DND-41 (cell line): ENCODE measurements around the gene ALOX12.
A peak's percentile ranks its signal among the peaks of the same experiment; 100 is the strongest.
"Not testable (repeated sequence)": the region's sequence is repeated elsewhere in the genome, so short reads cannot be mapped to it uniquely, and the experiment has no call there.

Experiments
- ATAC-seq: fragments of 200-7000 bp; cut with Tn5 transposase; 3 replicates; pipeline ENCODE4 v1.9.1; 2021; ENCODE audit warnings: low read depth; ENCODE audit not compliant: insufficient read depth
- DNase-seq: peaks from one replicate; pipeline ENCODE4 v3.0.0-alpha.2; 2020
- H2AFZ ChIP-seq: 2 replicates; pipeline ENCODE4 v1.6.0; 2012; ENCODE audit warnings: low read depth, low read length
- H3K27ac ChIP-seq: 2 replicates; pipeline ENCODE4 v1.5.1; 2012; ENCODE audit warnings: low read length, inconsistent platforms
- H3K27me3 ChIP-seq: fragments of 200-600 bp; sonication (generic); 2 replicates; pipeline ENCODE4 v1.6.0; 2012; ENCODE audit warnings: low read length, mild to moderate bottlenecking, inconsistent platforms; ENCODE audit not compliant: insufficient read depth, poor library complexity
- H3K36me3 ChIP-seq: 2 replicates; pipeline ENCODE4 v1.5.1; 2012; ENCODE audit warnings: low read length, inconsistent platforms; ENCODE audit not compliant: insufficient read depth
- H3K4me1 ChIP-seq: 2 replicates; pipeline ENCODE4 v1.5.1; 2012; ENCODE audit warnings: mild to moderate bottlenecking, low read length; ENCODE audit not compliant: insufficient read depth
- H3K4me2 ChIP-seq: 2 replicates; pipeline ENCODE4 v1.6.0; 2012; ENCODE audit warnings: mild to moderate bottlenecking, moderate library complexity, low read length, inconsistent platforms; ENCODE audit not compliant: insufficient read depth
- H3K4me3 ChIP-seq, 2 experiments: fragments of 200-600 bp in 1 of 2; shearing (Covaris generic) in 1 of 2; 2 replicates each; pipeline ENCODE4 v1.5.1; 2012 to 2016; ENCODE audit warnings: inconsistent platforms in 2 of 2, low read length in 2 of 2, mild to moderate bottlenecking in 2 of 2, low read depth in 1 of 2, moderate library complexity in 1 of 2
- H3K79me2 ChIP-seq: 2 replicates; pipeline ENCODE4 v1.6.0; 2012; ENCODE audit warnings: low read length, inconsistent platforms; ENCODE audit not compliant: insufficient read depth
- H3K9ac ChIP-seq: 2 replicates; pipeline ENCODE4 v1.6.0; 2012; ENCODE audit warnings: low read depth, mild to moderate bottlenecking, inconsistent platforms, low read length, moderate library complexity
- H3K9me3 ChIP-seq: 2 replicates; pipeline ENCODE4 v1.5.1; 2012; ENCODE audit warnings: low read length, moderate library complexity, mild to moderate bottlenecking, inconsistent platforms; ENCODE audit not compliant: insufficient read depth, severe bottlenecking
- H4K20me1 ChIP-seq: 2 replicates; pipeline ENCODE4 v1.6.0; 2012; ENCODE audit warnings: low read length; ENCODE audit not compliant: insufficient read depth
- CTCF ChIP-seq: IDR thresholded peaks from 2 replicates; pipeline ENCODE4 v1.5.1; 2012; ENCODE audit warnings: borderline replicate concordance, low read length, moderate library complexity, mild to moderate bottlenecking; ENCODE audit not compliant: poor library complexity, severe bottlenecking; ENCODE audit errors: extremely low read depth
- EZH2 ChIP-seq: IDR thresholded peaks from 3 replicates; pipeline ENCODE4 v1.6.1; 2012; ENCODE audit warnings: borderline replicate concordance, low read depth, mild to moderate bottlenecking, moderate library complexity, low read length, inconsistent platforms; ENCODE audit not compliant: severe bottlenecking

ALOX12 gene

DNA sequence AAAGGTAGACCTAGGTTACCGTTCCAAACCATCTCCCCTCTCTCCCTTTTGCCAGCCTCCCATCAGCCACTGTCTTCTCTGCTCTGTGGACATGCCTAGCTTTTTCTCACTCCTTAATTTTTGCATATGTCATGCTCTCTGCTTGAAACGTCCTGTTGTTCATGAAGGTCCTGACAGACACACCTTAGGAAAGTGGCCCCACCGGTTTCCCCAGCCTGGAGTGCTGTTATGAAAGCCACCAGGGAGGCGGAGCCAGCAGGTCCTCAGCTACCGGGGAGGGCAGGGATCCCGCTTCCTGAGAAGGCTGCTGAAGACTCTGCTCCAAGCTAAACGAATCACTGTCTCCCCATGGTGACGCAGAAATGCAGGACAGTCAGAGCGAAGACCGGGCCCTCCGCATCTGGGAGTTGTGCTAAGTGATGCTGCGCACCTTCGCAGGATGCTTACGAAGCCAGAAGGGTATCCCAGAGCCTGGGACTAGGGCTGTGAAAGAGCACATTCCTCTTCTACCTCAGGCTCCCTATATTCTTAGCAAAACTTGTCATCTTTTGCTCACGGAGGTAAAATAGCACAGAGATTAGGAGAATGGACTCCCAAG lies 50.4 kb downstream of the ALOX12 start:
- no peak overlapping the region for H3K27ac ChIP-seq
- ATAC-seq (0 out of 3 replicates have a peak, but pooled peaks have one; percentile 26), DNase-seq (no peak)
- H3K27me3 ChIP-seq: peaks cover 12% of the 10 kb centered on the region
- peak overlapping the region; percentile 13; the same call in 1 of the 2 replicates for H3K4me2 ChIP-seq
- no peak overlapping the region for H3K4me3 ChIP-seq
- no peak overlapping the region for H2AFZ ChIP-seq
- no peaks in the 10 kb centered on the region for H3K36me3 ChIP-seq
- no peaks in the 10 kb centered on the region for H4K20me1 ChIP-seq
- no peaks in the 10 kb centered on the region for H3K79me2 ChIP-seq
- peaks cover 9% of the 10 kb centered on the region for H3K4me1 ChIP-seq
- no peaks in the 10 kb centered on the region for H3K9me3 ChIP-seq
- no peak overlapping the region for H3K9ac ChIP-seq
- TF ChIP-seq CTCF (no peak), EZH2 (no peak)

- H3K36me3 ChIP-seq, ATAC-seq, H4K20me1 ChIP-seq, H3K9ac ChIP-seq, H2AFZ ChIP-seq, H3K27ac ChIP-seq, H3K4me1 ChIP-seq, H3K9me3 ChIP-seq, H3K79me2 ChIP-seq, H3K4me2 ChIP-seq, H3K4me3 ChIP-seq, DNase-seq: not testable (repeated sequence)
- peaks cover 12% of the 10 kb centered on the region for H3K27me3 ChIP-seq
Measured at GRCh38 chr17:7046725-7047397, 51.0 kb downstream of the ALOX12 start.

- no peak overlapping the region for H3K4me2 ChIP-seq
- H3K9ac ChIP-seq: no peak overlapping the region
- no peak for TF ChIP-seq CTCF
- TF ChIP-seq EZH2: no peak
Measured at GRCh38 chr17:7047566-7047965, 51.7 kb downstream of the ALOX12 start.

DNA sequence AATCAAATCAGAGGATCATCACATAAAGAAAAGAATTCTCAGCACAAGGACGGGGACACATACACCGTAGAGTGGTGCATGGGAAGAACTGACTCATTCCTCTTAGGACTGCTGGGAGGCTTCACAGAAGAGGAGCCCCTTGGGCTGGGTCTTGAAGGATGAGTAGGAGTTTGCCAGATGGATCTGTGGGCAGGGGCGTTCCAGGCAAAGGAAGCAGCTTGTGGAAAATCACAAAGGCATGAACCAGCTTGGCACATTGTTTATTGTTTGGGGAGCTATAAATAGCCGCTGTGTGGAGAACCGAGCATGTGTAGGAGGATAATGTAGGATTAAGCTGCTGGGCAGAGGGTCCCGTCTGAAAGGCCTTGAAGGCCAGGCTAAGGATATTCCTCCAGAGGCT lies 53.1 kb downstream of the ALOX12 start:
- H3K9me3 ChIP-seq: no peaks in the 10 kb centered on the region
- H4K20me1 ChIP-seq: no peaks in the 10 kb centered on the region
- ATAC-seq (no peak), DNase-seq (no peak)
- H3K27ac ChIP-seq: no peak overlapping the region
- no peak overlapping the region for H3K4me3 ChIP-seq
- H2AFZ ChIP-seq: no peak overlapping the region
- H3K4me1 ChIP-seq: peaks cover 9% of the 10 kb centered on the region
- H3K9ac ChIP-seq: no peak overlapping the region
- H3K79me2 ChIP-seq: no peaks in the 10 kb centered on the region
- H3K4me2 ChIP-seq: no peak overlapping the region
- H3K36me3 ChIP-seq: no peaks in the 10 kb centered on the region
- peaks cover 12% of the 10 kb centered on the region for H3K27me3 ChIP-seq
- TF ChIP-seq EZH2: no peak

More at GRCh38 chr17:7047566-7047965, 51.7 kb downstream of the ALOX12 start:
- Histone ChIP-seq H3K4me1 (peaks cover 9% of the 10 kb centered on the region), H3K36me3 (no peaks in the 10 kb centered on the region), H3K9me3 (no peaks in the 10 kb centered on the region), H3K4me3 (no peak overlapping the region), H2AFZ (no peak overlapping the region), H3K27ac (no peak overlapping the region), H3K79me2 (no peaks in the 10 kb centered on the region), H4K20me1 (no peaks in the 10 kb centered on the region), H3K27me3 (peaks cover 12% of the 10 kb centered on the region)
- no peak for DNase-seq
- no peak for ATAC-seq

DNA sequence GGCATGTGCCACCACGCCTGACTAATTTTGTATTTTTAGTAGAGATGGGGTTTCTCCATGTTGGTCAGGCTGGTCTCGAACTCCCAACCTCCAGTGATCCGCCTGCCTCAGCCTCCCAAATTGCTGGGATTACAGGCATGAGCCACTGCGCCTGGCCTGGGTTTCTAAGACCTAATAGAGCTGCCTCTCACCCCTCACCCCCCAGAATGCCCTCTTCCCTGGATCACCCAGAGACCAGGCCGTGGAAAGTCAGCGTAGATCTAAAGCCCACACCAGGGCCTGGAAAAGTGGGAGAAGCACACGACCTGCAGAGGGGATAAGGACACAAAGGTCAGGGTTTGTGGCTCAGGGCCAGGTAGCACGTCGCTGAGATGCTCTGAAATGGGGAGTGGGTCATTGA lies 54.7 kb downstream of the ALOX12 start:
- H3K79me2 ChIP-seq, H2AFZ ChIP-seq, H3K4me2 ChIP-seq, H3K4me1 ChIP-seq, DNase-seq, H3K9me3 ChIP-seq, ATAC-seq, H3K27ac ChIP-seq, H4K20me1 ChIP-seq, H3K4me3 ChIP-seq, H3K36me3 ChIP-seq, H3K9ac ChIP-seq: not testable (repeated sequence)
- peaks cover 12% of the 10 kb centered on the region for H3K27me3 ChIP-seq
